ENCODE results near the gene ZNF215.

- peak; percentile 14 to 25; a peak in 2 of 4 replicates for TF ChIP-seq CTCF (conservative IDR thresholded peaks at IDR 0.05; ENCODE audit: low read depth in 2 of 2)
- TF ChIP-seq REST (IDR thresholded peaks at IDR 0.05; ENCODE audit: unreplicated experiment), result no peak
- TF ChIP-seq CREB1 (CRISPR knock-in tag; IDR thresholded peaks at IDR 0.05; ENCODE audit: low read depth), result no peak
- TF ChIP-seq ZNF114 (CRISPR knock-in tag; IDR thresholded peaks at IDR 0.05), result no peak
- no peak for TF ChIP-seq POLR2AphosphoS5 (IDR thresholded peaks at IDR 0.05; ENCODE audit: low read depth)
- no peak for TF ChIP-seq JUNB (IDR thresholded peaks at IDR 0.05; ENCODE audit: unreplicated experiment)
- TF ChIP-seq EZH2 (IDR thresholded peaks at IDR 0.05; ENCODE audit: low read depth, unreplicated experiment), result no peak
Observed at GRCh38 chr11:6894097-6894496, 32.1 kb upstream of the ZNF215 start.
